ENCODE measurements around the gene CNOT8.

DNA sequence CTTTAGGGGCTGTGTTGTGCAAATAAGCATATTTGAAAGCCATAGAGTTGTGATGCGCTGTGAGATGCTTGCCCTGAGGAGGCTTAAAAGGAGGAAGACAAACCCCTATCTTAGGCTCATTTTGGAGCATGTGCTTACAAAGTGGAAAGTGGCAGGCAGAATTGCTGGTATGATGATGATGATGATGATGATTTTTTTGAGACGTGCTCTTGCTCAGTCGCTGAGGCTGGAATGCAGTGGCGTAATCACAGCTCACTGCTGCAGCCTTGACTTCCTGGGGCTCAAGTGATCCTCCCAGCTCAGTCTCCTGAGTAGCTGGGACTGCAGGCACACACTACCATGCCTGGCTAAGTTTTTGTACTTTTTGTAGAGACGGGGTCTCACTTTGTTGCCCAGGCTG, 1.7 kb downstream of the CNOT8 start:
- TF ChIP-seq, protein P1, sequence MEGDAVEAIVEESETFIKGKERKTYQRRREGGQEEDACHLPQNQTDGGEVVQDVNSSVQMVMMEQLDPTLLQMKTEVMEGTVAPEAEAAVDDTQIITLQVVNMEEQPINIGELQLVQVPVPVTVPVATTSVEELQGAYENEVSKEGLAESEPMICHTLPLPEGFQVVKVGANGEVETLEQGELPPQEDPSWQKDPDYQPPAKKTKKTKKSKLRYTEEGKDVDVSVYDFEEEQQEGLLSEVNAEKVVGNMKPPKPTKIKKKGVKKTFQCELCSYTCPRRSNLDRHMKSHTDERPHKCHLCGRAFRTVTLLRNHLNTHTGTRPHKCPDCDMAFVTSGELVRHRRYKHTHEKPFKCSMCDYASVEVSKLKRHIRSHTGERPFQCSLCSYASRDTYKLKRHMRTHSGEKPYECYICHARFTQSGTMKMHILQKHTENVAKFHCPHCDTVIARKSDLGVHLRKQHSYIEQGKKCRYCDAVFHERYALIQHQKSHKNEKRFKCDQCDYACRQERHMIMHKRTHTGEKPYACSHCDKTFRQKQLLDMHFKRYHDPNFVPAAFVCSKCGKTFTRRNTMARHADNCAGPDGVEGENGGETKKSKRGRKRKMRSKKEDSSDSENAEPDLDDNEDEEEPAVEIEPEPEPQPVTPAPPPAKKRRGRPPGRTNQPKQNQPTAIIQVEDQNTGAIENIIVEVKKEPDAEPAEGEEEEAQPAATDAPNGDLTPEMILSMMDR (conservative IDR thresholded peaks at IDR 0.05 in 1 of 2, IDR thresholded peaks at IDR 0.05 in 1 of 2; ENCODE audit: extremely low read depth in 1 of 2, insufficient read depth in 1 of 2, low read depth in 1 of 2, low read length in 2 of 2), result no peak
- TF ChIP-seq EZH2 (IDR thresholded peaks at IDR 0.05; ENCODE audit: borderline replicate concordance, low read length), result no peak

Data from mammary epithelial cell (primary cell).